ENCODE data around the gene PRKD1. TPM values are rescaled to one million over a fixed set of nuclear protein-coding genes. Genes with fewer than 3 reads are reported as not detected.

The PRKD1 gene
- total RNA-seq, 3 donors from 2014 or later (not counting 1 experiment from before 2014, with no cell fraction given), result not detected

GRCh38 chr14:29576927-29577326 lies 350.7 kb downstream of the PRKD1 start:
- H3K27ac Mint-ChIP-seq, result no peak overlapping the region
- peaks cover 15 to 30% of the 10 kb centered on the region in 2 donors for H3K9me3 Mint-ChIP-seq
- peaks cover 3% of the 10 kb centered on the region for H3K9me3 ChIP-seq (ENCODE audit: control insufficient read depth, insufficient read depth, low read length)
- no peak overlapping the region for H3K27ac ChIP-seq (ENCODE audit: low read length)
- H3K27me3 ChIP-seq (ENCODE audit: control insufficient read depth, insufficient read depth, low read length), result no peaks in the 10 kb centered on the region
- no peaks in the 10 kb centered on the region for H3K36me3 ChIP-seq (ENCODE audit: control insufficient read depth, insufficient read depth, low read length)
- H3K4me1 ChIP-seq (ENCODE audit: control insufficient read depth, insufficient read depth, low read length), result no peaks in the 10 kb centered on the region
- H3K4me3 ChIP-seq (ENCODE audit: low read length), result no peak overlapping the region
- 97% methylated on average over 4 of the region's 4 CpGs for WGBS (ENCODE audit: insufficient coverage)
- ATAC-seq (no peak), DNase-seq (no peak)
- intact Hi-C loops (cut with micrococcal nuclease), result no loop called here
- no peak overlapping the region for H3K4me3 Mint-ChIP-seq
- H3K4me1 Mint-ChIP-seq, result no peaks in the 10 kb centered on the region
- peaks cover 2% of the 10 kb centered on the region for H3K36me3 Mint-ChIP-seq
- H3K27me3 Mint-ChIP-seq (ENCODE audit: low read depth in 2 of 2), result no peaks in the 10 kb centered on the region
- no peak for TF ChIP-seq CTCF (IDR thresholded peaks at IDR 0.05)

GRCh38 chr14:29569194-29569593 lies 358.5 kb downstream of the PRKD1 start:
- no peak for ATAC-seq
- no peak for DNase-seq
- Mint-ChIP-seq H3K4me1 (no peaks in the 10 kb centered on the region), H3K27ac (no peak overlapping the region), H3K4me3 (no peak overlapping the region), H3K9me3 (peaks cover 16 to 31% of the 10 kb centered on the region in 2 donors), H3K36me3 (peaks cover 23% of the 10 kb centered on the region), H3K27me3 (ENCODE audit: low read depth in 2 of 2) (no peaks in the 10 kb centered on the region)
- WGBS (ENCODE audit: insufficient coverage), result 92% methylated on average over 2 of the region's 2 CpGs
- H3K9me3 ChIP-seq (ENCODE audit: control insufficient read depth, insufficient read depth, low read length), result no peaks in the 10 kb centered on the region
- H3K36me3 ChIP-seq (ENCODE audit: control insufficient read depth, insufficient read depth, low read length), result no peaks in the 10 kb centered on the region
- H3K4me1 ChIP-seq (ENCODE audit: control insufficient read depth, insufficient read depth, low read length), result no peaks in the 10 kb centered on the region
- H3K27ac ChIP-seq (ENCODE audit: low read length), result no peak overlapping the region
- no peak overlapping the region for H3K4me3 ChIP-seq (ENCODE audit: low read length)
- no peak for TF ChIP-seq CTCF (IDR thresholded peaks at IDR 0.05)
- intact Hi-C loops (cut with micrococcal nuclease), result no loop called here
- H3K27me3 ChIP-seq (ENCODE audit: control insufficient read depth, insufficient read depth, low read length), result no peaks in the 10 kb centered on the region

- no peak for ATAC-seq
- H3K4me1 Mint-ChIP-seq, result no peaks in the 10 kb centered on the region
- no peak for TF ChIP-seq CTCF (IDR thresholded peaks at IDR 0.05)
- Histone ChIP-seq H3K36me3 (ENCODE audit: control insufficient read depth, insufficient read depth, low read length) (no peaks in the 10 kb centered on the region), H3K4me3 (ENCODE audit: low read length) (no peak overlapping the region), H3K27me3 (ENCODE audit: control insufficient read depth, insufficient read depth, low read length) (no peaks in the 10 kb centered on the region), H3K9me3 (ENCODE audit: control insufficient read depth, insufficient read depth, low read length) (no peaks in the 10 kb centered on the region), H3K4me1 (ENCODE audit: control insufficient read depth, insufficient read depth, low read length) (no peaks in the 10 kb centered on the region), H3K27ac (ENCODE audit: low read length) (no peak overlapping the region)
- H3K27ac Mint-ChIP-seq, result no peak overlapping the region
- no peak for DNase-seq
- H3K9me3 Mint-ChIP-seq, result peaks cover 10 to 15% of the 10 kb centered on the region in 2 donors
- peaks cover 14% of the 10 kb centered on the region for H3K36me3 Mint-ChIP-seq
- intact Hi-C loops (cut with micrococcal nuclease), result no loop called here
- 100% methylated on average over 1 of the region's 1 CpG for WGBS (ENCODE audit: insufficient coverage)
- no peaks in the 10 kb centered on the region for H3K27me3 Mint-ChIP-seq (ENCODE audit: low read depth in 2 of 2)
- H3K4me3 Mint-ChIP-seq, result no peak overlapping the region
These were observed 361.5 kb downstream of the PRKD1 start for GRCh38 chr14:29566194-29566593.

GRCh38 chr14:29558516-29558915 lies 369.1 kb downstream of the PRKD1 start:
- TF ChIP-seq CTCF (IDR thresholded peaks at IDR 0.05), result no peak
- Mint-ChIP-seq H3K27me3 (ENCODE audit: low read depth in 2 of 2) (no peaks in the 10 kb centered on the region), H3K36me3 (no peaks in the 10 kb centered on the region), H3K4me3 (no peak overlapping the region), H3K9me3 (peaks cover 3 to 5% of the 10 kb centered on the region in 2 donors), H3K27ac (no peak overlapping the region), H3K4me1 (no peaks in the 10 kb centered on the region)
- no peak for ATAC-seq
- H3K27me3 ChIP-seq (ENCODE audit: control insufficient read depth, insufficient read depth, low read length), result no peaks in the 10 kb centered on the region
- no peaks in the 10 kb centered on the region for H3K4me1 ChIP-seq (ENCODE audit: control insufficient read depth, insufficient read depth, low read length)
- H3K36me3 ChIP-seq (ENCODE audit: control insufficient read depth, insufficient read depth, low read length), result no peaks in the 10 kb centered on the region
- intact Hi-C loops (cut with micrococcal nuclease), result no loop called here
- H3K27ac ChIP-seq (ENCODE audit: low read length), result no peak overlapping the region
- WGBS (ENCODE audit: insufficient coverage), result 78% methylated on average over 4 of the region's 4 CpGs
- H3K9me3 ChIP-seq (ENCODE audit: control insufficient read depth, insufficient read depth, low read length), result no peaks in the 10 kb centered on the region
- DNase-seq, result no peak
- H3K4me3 ChIP-seq (ENCODE audit: low read length), result no peak overlapping the region
